ENCODE data around the gene FUNDC1. TPM values are rescaled to one million over a fixed set of nuclear protein-coding genes. Genes with fewer than 3 reads are reported as not detected.

Gene FUNDC1
- 10 to 100 TPM in 3 of 4 donors, 1 to 10 TPM in 1; 9.2 to 17.0 (median 13.4) TPM for polyA plus RNA-seq
- long read RNA-seq, donor 1, transcript FUNDC1-201 (5 exons, 1,196 nt) = major isoform, 20 of 21 reads
- long read RNA-seq, donor 1, partial matches to known transcripts = 0 of 21 reads
- long read RNA-seq, donor 1, other reads (novel, unspliced or antisense) = 0 of 21 reads
- long read RNA-seq, donor 2, partial matches to known transcripts = 0 of 5 reads
- long read RNA-seq, donor 2, other reads (novel, unspliced or antisense) = 0 of 5 reads
- long read RNA-seq, donor 3, transcript FUNDC1-201 (5 exons, 1,196 nt) = major isoform, 7 of 7 reads
- long read RNA-seq, donor 3, partial matches to known transcripts = 0 of 7 reads
- long read RNA-seq, donor 3, other reads (novel, unspliced or antisense) = 0 of 7 reads
- long read RNA-seq, donor 4 = 0 reads
- long read RNA-seq, donor 5, partial matches to known transcripts = 0 of 4 reads
- long read RNA-seq, donor 5, other reads (novel, unspliced or antisense) = 0 of 4 reads
- long read RNA-seq, donor 6, transcript FUNDC1-201 (5 exons, 1,196 nt) = major isoform, 7 of 8 reads
- long read RNA-seq, donor 6, partial matches to known transcripts = 0 of 8 reads
- long read RNA-seq, donor 6, other reads (novel, unspliced or antisense) = 0 of 8 reads
- long read RNA-seq, donor 7, transcript FUNDC1-201 (5 exons, 1,196 nt) = major isoform, 23 of 24 reads
- long read RNA-seq, donor 7, partial matches to known transcripts = 0 of 24 reads
- long read RNA-seq, donor 7, other reads (novel, unspliced or antisense) = 0 of 24 reads
- long read RNA-seq, donor 8, partial matches to known transcripts = 0 of 2 reads
- long read RNA-seq, donor 8, other reads (novel, unspliced or antisense) = 0 of 2 reads
- long read RNA-seq, donor 9, partial matches to known transcripts = 0 of 1 reads
- long read RNA-seq, donor 9, other reads (novel, unspliced or antisense) = 0 of 1 reads
- long read RNA-seq, donor 10, transcript FUNDC1-201 (5 exons, 1,196 nt) = major isoform, 12 of 16 reads
- long read RNA-seq, donor 10, partial matches to known transcripts = 0 of 16 reads
- long read RNA-seq, donor 10, other reads (novel, unspliced or antisense) = 0 of 16 reads

DNA sequence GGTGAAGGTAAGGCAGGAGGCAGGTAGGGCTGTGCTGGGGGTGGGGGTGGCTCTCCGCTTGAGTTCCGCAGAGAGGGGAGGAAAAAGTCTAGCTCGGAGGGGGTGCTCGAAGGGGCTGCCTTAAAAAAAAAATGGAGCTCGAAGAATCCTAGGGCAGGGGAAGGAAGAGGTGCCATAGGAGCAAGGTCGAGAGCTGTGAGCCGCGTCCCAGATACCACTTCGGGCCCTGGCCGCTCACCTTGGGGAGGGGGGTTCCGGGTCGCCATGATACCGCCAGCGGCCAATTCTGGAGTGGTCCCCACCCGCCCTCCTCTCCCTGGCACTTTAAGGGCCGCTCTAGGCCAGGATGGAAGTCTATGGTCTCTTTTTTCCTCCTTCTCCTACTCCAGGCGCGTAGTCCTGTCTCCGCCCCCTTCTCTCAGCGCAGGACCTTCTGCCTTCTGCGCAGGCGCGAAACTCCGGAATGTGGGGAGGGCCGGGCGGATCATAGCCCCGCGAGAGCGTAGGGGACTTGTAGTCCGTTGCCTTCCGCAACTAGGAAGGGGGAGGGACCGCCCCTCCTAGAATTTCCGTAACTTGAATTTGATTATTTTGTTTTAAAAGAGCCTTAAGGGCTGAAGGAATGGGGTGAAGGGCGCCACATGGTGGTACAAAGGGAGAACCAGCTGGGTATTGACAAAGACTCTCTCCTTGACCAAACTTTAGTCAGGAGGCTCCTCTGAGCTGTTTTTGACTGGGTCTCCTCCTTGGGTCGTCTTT lies at the start of gene FUNDC1:
Gene FUNDC1 (minus strand): TSS at position 293 of the 759 bp plus-strand sequence. CDS start 27 bp downstream, at position 266.
- DNase-seq (peak; percentile 92 to 94), FAIRE-seq (no peak)
- 1 to 4% (median 1%) methylated on average over 22 to 35 of the region's 35 CpGs for WGBS, 3 donors
- H3K27ac ChIP-seq (ENCODE audit: low read depth in 1 of 3, low read length in 2 of 3) = peak within 1 kb of the TSS; percentile 13 to 86 (median 69)
- no peaks in the 10 kb centered on the region for H3K4me1 ChIP-seq (ENCODE audit: control insufficient read depth in 3 of 3, insufficient read depth in 2 of 3, low read depth in 1 of 3, low read length in 2 of 3)
- no peaks in the 10 kb centered on the region for H3K36me3 ChIP-seq (ENCODE audit: control insufficient read depth in 3 of 3, insufficient read depth in 2 of 3, low read depth in 1 of 3, low read length in 3 of 3)
- H3K4me3 ChIP-seq (ENCODE audit: low read depth in 1 of 3, low read length in 3 of 3) = peak within 1 kb of the TSS; percentile 57 to 87 (median 76)
- no peaks in the 10 kb centered on the region for H3K27me3 ChIP-seq (ENCODE audit: control insufficient read depth in 3 of 3, insufficient read depth in 3 of 3, low read length in 3 of 3)
- H3K9me3 ChIP-seq (ENCODE audit: control insufficient read depth in 2 of 2, insufficient read depth in 1 of 2, low read depth in 1 of 2, low read length in 1 of 2) = no peaks in the 10 kb centered on the region

- H3K4me1 ChIP-seq (ENCODE audit: control insufficient read depth in 3 of 3, insufficient read depth in 2 of 3, low read depth in 1 of 3, low read length in 2 of 3) = no peaks in the 10 kb centered on the region
- no peaks in the 10 kb centered on the region for H3K36me3 ChIP-seq (ENCODE audit: control insufficient read depth in 3 of 3, insufficient read depth in 2 of 3, low read depth in 1 of 3, low read length in 3 of 3)
- FAIRE-seq (no peak), DNase-seq (no peak)
- H3K27me3 ChIP-seq (ENCODE audit: control insufficient read depth in 3 of 3, insufficient read depth in 3 of 3, low read length in 3 of 3) = no peaks in the 10 kb centered on the region
- H3K9me3 ChIP-seq (ENCODE audit: control insufficient read depth in 2 of 2, insufficient read depth in 1 of 2, low read depth in 1 of 2, low read length in 1 of 2) = no peaks in the 10 kb centered on the region
- H3K4me3 ChIP-seq (ENCODE audit: low read depth in 1 of 3, low read length in 3 of 3) = no peak overlapping the region
- 86 to 97% (median 87%) methylated on average over 3 of the region's 3 CpGs for WGBS, 3 donors
- H3K27ac ChIP-seq (ENCODE audit: low read depth in 1 of 3, low read length in 2 of 3) = no peak overlapping the region
These were observed 43.2 kb upstream of the FUNDC1 start for GRCh38 chrX:44585866-44586265.

- Histone ChIP-seq H3K4me1 (ENCODE audit: control insufficient read depth in 3 of 3, insufficient read depth in 2 of 3, low read depth in 1 of 3, low read length in 2 of 3) (no peaks in the 10 kb centered on the region), H3K36me3 (ENCODE audit: control insufficient read depth in 3 of 3, insufficient read depth in 2 of 3, low read depth in 1 of 3, low read length in 3 of 3) (no peaks in the 10 kb centered on the region), H3K27me3 (ENCODE audit: control insufficient read depth in 3 of 3, insufficient read depth in 3 of 3, low read length in 3 of 3) (no peaks in the 10 kb centered on the region), H3K27ac (ENCODE audit: low read depth in 1 of 3, low read length in 2 of 3) (no peak overlapping the region), H3K9me3 (ENCODE audit: control insufficient read depth in 2 of 2, insufficient read depth in 1 of 2, low read depth in 1 of 2, low read length in 1 of 2) (no peaks in the 10 kb centered on the region), H3K4me3 (ENCODE audit: low read depth in 1 of 3, low read length in 3 of 3) (no peak overlapping the region)
- peak; percentile 0 to 25 for DNase-seq
- WGBS, 3 donors = 49 to 54% (median 51%) methylated on average over 3 of the region's 3 CpGs
- no peak for FAIRE-seq
These were observed 37.8 kb upstream of the FUNDC1 start for GRCh38 chrX:44580466-44580865.

GRCh38 chrX:44572340-44572938 lies 29.8 kb upstream of the FUNDC1 start:
- H3K36me3 ChIP-seq (ENCODE audit: control insufficient read depth in 3 of 3, insufficient read depth in 2 of 3, low read depth in 1 of 3, low read length in 3 of 3) = no peaks in the 10 kb centered on the region
- DNase-seq (no peak), FAIRE-seq (no peak)
- H3K4me1 ChIP-seq (ENCODE audit: control insufficient read depth in 3 of 3, insufficient read depth in 2 of 3, low read depth in 1 of 3, low read length in 2 of 3) = no peaks in the 10 kb centered on the region
- 77 to 91% (median 90%) methylated on average over 4 of the region's 4 CpGs for WGBS, 3 donors
- H3K27me3 ChIP-seq (ENCODE audit: control insufficient read depth in 3 of 3, insufficient read depth in 3 of 3, low read length in 3 of 3) = no peaks in the 10 kb centered on the region
- no peak overlapping the region for H3K27ac ChIP-seq (ENCODE audit: low read depth in 1 of 3, low read length in 2 of 3)
- no peak overlapping the region for H3K4me3 ChIP-seq (ENCODE audit: low read depth in 1 of 3, low read length in 3 of 3)
- peaks cover 0 to 15% of the 10 kb centered on the region in 2 donors for H3K9me3 ChIP-seq (ENCODE audit: control insufficient read depth in 2 of 2, insufficient read depth in 1 of 2, low read depth in 1 of 2, low read length in 1 of 2)

GRCh38 chrX:44570522-44570921 lies 27.9 kb upstream of the FUNDC1 start:
- Histone ChIP-seq H3K4me1 (ENCODE audit: control insufficient read depth in 3 of 3, insufficient read depth in 2 of 3, low read depth in 1 of 3, low read length in 2 of 3) (no peaks in the 10 kb centered on the region), H3K27me3 (ENCODE audit: control insufficient read depth in 3 of 3, insufficient read depth in 3 of 3, low read length in 3 of 3) (no peaks in the 10 kb centered on the region), H3K36me3 (ENCODE audit: control insufficient read depth in 3 of 3, insufficient read depth in 2 of 3, low read depth in 1 of 3, low read length in 3 of 3) (no peaks in the 10 kb centered on the region), H3K9me3 (ENCODE audit: control insufficient read depth in 2 of 2, insufficient read depth in 1 of 2, low read depth in 1 of 2, low read length in 1 of 2) (peaks cover 0 to 15% of the 10 kb centered on the region in 2 donors), H3K4me3 (ENCODE audit: low read depth in 1 of 3, low read length in 3 of 3) (no peak overlapping the region), H3K27ac (ENCODE audit: low read depth in 1 of 3, low read length in 2 of 3) (no peak overlapping the region)
- no peak for DNase-seq
- no peak for FAIRE-seq
- 64 to 95% (median 78%) methylated on average over 2 of the region's 2 CpGs for WGBS, 3 donors

GRCh38 chrX:44569122-44569521 lies 26.5 kb upstream of the FUNDC1 start:
- FAIRE-seq (no peak), DNase-seq (no peak)
- Histone ChIP-seq H3K4me3 (ENCODE audit: low read depth in 1 of 3, low read length in 3 of 3) (no peak overlapping the region), H3K4me1 (ENCODE audit: control insufficient read depth in 3 of 3, insufficient read depth in 2 of 3, low read depth in 1 of 3, low read length in 2 of 3) (no peaks in the 10 kb centered on the region), H3K27ac (ENCODE audit: low read depth in 1 of 3, low read length in 2 of 3) (no peak overlapping the region), H3K27me3 (ENCODE audit: control insufficient read depth in 3 of 3, insufficient read depth in 3 of 3, low read length in 3 of 3) (no peaks in the 10 kb centered on the region), H3K36me3 (ENCODE audit: control insufficient read depth in 3 of 3, insufficient read depth in 2 of 3, low read depth in 1 of 3, low read length in 3 of 3) (no peaks in the 10 kb centered on the region), H3K9me3 (ENCODE audit: control insufficient read depth in 2 of 2, insufficient read depth in 1 of 2, low read depth in 1 of 2, low read length in 1 of 2) (peaks cover 0 to 15% of the 10 kb centered on the region in 2 donors)
- 79 to 100% (median 100%) methylated on average over 1 of the region's 1 CpG for WGBS, 3 donors

GRCh38 chrX:44568196-44568595 lies 25.5 kb upstream of the FUNDC1 start:
- H3K9me3 ChIP-seq (ENCODE audit: control insufficient read depth in 2 of 2, insufficient read depth in 1 of 2, low read depth in 1 of 2, low read length in 1 of 2) = peaks cover 0 to 12% of the 10 kb centered on the region in 2 donors
- H3K36me3 ChIP-seq (ENCODE audit: control insufficient read depth in 3 of 3, insufficient read depth in 2 of 3, low read depth in 1 of 3, low read length in 3 of 3) = no peaks in the 10 kb centered on the region
- H3K27ac ChIP-seq (ENCODE audit: low read depth in 1 of 3, low read length in 2 of 3) = no peak overlapping the region
- no peak overlapping the region for H3K4me3 ChIP-seq (ENCODE audit: low read depth in 1 of 3, low read length in 3 of 3)
- DNase-seq (no peak), FAIRE-seq (no peak)
- no peaks in the 10 kb centered on the region for H3K27me3 ChIP-seq (ENCODE audit: control insufficient read depth in 3 of 3, insufficient read depth in 3 of 3, low read length in 3 of 3)
- 45 to 56% (median 49%) methylated on average over 3 of the region's 3 CpGs for WGBS, 3 donors
- H3K4me1 ChIP-seq (ENCODE audit: control insufficient read depth in 3 of 3, insufficient read depth in 2 of 3, low read depth in 1 of 3, low read length in 2 of 3) = no peaks in the 10 kb centered on the region

Measured in small intestine (tissue), 16 donors.